ENCODE results near the gene RDH5.

RDH5 gene

DNA sequence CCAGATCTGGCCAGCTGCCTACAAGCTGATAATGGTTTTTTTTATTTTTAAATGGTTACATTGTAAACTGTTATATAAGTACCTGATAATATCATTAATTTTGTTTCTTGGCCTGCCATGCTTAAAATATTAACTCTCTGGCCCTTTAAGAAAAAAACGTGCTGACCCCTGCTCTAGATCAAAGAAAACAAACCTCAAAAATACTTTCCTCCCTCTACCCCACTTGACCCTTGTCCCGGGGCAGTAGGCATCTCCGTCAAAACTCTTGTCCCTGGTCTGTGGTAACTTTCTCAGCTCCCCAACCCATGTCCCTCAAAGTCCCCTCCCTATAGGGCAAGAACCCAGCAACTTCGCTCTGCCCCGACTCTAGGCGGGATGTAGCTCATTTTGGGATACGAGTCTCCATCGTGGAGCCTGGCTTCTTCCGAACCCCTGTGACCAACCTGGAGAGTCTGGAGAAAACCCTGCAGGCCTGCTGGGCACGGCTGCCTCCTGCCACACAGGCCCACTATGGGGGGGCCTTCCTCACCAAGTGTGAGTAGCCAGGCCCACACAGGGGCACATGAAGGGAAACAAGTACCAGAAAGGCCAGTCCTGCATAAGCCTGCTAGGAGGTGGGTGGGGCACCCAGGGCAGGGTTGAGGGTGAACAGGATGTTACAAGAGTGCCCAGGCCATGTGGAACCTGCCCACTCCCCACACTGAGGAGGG lies 3.5 kb downstream of the RDH5 start:
- peaks cover 39% of the 10 kb centered on the region for H3K36me3 ChIP-seq (ENCODE audit: control insufficient read depth, low read length)
- H3K4me1 ChIP-seq (ENCODE audit: control insufficient read depth, low read length): peaks cover 16% of the 10 kb centered on the region
- no peaks in the 10 kb centered on the region for H3K9me3 ChIP-seq (ENCODE audit: control insufficient read depth, insufficient read depth, low read length)
- no peak overlapping the region for H3K4me3 ChIP-seq (ENCODE audit: low read length)
- H3K4me2 ChIP-seq (ENCODE audit: low read length): no peak overlapping the region
- H4K20me1 ChIP-seq (ENCODE audit: control insufficient read depth, insufficient read depth, low read depth, low read length): no peaks in the 10 kb centered on the region
- H3K27ac ChIP-seq (ENCODE audit: low read depth, low read length): no peak overlapping the region
- peaks cover 6% of the 10 kb centered on the region; the same call in 1 of the 2 replicates for H3F3A ChIP-seq (ENCODE audit: control insufficient read depth, insufficient read depth)
- H3K79me2 ChIP-seq (ENCODE audit: control insufficient read depth, low read length): peaks cover 7% of the 10 kb centered on the region
- no peaks in the 10 kb centered on the region for H3K27me3 ChIP-seq (ENCODE audit: control insufficient read depth, low read length)
- no peaks in the 10 kb centered on the region for H3K9me2 ChIP-seq (replicated peaks; ENCODE audit: control insufficient read depth, low read length)
- TF ChIP-seq EZH2phosphoT487 (IDR thresholded peaks at IDR 0.05; ENCODE audit: borderline replicate concordance, low read length): no peak
- TF ChIP-seq, protein P1, sequence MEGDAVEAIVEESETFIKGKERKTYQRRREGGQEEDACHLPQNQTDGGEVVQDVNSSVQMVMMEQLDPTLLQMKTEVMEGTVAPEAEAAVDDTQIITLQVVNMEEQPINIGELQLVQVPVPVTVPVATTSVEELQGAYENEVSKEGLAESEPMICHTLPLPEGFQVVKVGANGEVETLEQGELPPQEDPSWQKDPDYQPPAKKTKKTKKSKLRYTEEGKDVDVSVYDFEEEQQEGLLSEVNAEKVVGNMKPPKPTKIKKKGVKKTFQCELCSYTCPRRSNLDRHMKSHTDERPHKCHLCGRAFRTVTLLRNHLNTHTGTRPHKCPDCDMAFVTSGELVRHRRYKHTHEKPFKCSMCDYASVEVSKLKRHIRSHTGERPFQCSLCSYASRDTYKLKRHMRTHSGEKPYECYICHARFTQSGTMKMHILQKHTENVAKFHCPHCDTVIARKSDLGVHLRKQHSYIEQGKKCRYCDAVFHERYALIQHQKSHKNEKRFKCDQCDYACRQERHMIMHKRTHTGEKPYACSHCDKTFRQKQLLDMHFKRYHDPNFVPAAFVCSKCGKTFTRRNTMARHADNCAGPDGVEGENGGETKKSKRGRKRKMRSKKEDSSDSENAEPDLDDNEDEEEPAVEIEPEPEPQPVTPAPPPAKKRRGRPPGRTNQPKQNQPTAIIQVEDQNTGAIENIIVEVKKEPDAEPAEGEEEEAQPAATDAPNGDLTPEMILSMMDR (IDR thresholded peaks at IDR 0.05; ENCODE audit: low read depth, low read length, poor library complexity, severe bottlenecking): no peak

DNA sequence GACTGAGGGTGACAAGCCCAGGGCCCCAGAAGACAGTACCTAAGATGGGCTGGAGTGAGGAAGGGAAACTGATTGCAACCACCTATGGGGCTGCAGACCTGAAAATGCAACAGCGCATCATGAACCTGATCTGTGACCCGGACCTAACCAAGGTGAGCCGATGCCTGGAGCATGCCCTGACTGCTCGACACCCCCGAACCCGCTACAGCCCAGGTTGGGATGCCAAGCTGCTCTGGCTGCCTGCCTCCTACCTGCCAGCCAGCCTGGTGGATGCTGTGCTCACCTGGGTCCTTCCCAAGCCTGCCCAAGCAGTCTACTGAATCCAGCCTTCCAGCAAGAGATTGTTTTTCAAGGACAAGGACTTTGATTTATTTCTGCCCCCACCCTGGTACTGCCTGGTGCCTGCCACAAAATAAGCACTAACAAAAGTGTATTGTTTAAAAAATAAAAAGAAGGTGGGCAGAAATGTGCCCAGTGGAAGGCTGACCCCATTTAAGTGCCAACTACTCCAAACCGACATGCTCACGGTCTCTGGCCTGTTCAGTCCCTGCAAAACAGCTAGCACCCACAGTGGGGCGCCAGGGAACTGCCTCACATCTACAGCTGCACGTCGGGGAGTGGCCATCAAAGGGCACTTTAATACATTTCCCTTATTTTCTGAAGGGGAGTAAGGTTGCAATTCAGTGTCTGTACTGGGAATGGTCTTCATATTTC lies 4.2 kb downstream of the RDH5 start:
- TF ChIP-seq, protein P1 (IDR thresholded peaks at IDR 0.05; ENCODE audit: low read depth, low read length, poor library complexity, severe bottlenecking): peak; percentile 86
- TF ChIP-seq EZH2phosphoT487 (IDR thresholded peaks at IDR 0.05; ENCODE audit: borderline replicate concordance, low read length): no peak
- Histone ChIP-seq H3K4me3 (ENCODE audit: low read length) (no peak overlapping the region), H3K4me2 (ENCODE audit: low read length) (no peak overlapping the region), H3K9me2 (replicated peaks; ENCODE audit: control insufficient read depth, low read length) (no peaks in the 10 kb centered on the region), H3K27me3 (ENCODE audit: control insufficient read depth, low read length) (no peaks in the 10 kb centered on the region), H3K79me2 (ENCODE audit: control insufficient read depth, low read length) (peaks cover 7% of the 10 kb centered on the region), H3F3A (ENCODE audit: control insufficient read depth, insufficient read depth) (peaks cover 6% of the 10 kb centered on the region; the same call in 1 of the 2 replicates), H3K27ac (ENCODE audit: low read depth, low read length) (no peak overlapping the region), H3K36me3 (ENCODE audit: control insufficient read depth, low read length) (peaks cover 33% of the 10 kb centered on the region), H4K20me1 (ENCODE audit: control insufficient read depth, insufficient read depth, low read depth, low read length) (no peaks in the 10 kb centered on the region), H3K4me1 (ENCODE audit: control insufficient read depth, low read length) (peaks cover 14% of the 10 kb centered on the region), H3K9me3 (ENCODE audit: control insufficient read depth, insufficient read depth, low read length) (no peaks in the 10 kb centered on the region)

DNA sequence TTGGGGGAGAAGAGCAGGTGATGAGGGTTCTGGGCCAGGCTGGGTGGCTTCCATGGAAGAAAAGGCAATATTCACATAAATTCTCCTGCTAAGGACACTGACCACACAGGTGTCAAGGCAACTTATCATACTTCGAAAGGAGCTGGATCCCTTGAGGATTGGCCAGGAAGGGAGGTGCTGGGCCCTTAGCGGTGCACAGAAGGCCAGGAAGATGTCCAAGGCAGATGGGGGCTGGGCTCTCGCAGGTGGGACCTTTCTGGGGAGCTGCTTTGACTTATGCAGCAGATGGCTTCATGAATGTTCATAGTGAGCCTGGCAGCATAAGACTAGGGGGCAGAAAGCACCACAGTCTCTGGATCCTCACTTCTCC lies 4.7 kb downstream of the RDH5 start:
- no peak overlapping the region for H3K4me3 ChIP-seq (ENCODE audit: low read length)
- TF ChIP-seq, protein P1 (IDR thresholded peaks at IDR 0.05; ENCODE audit: low read depth, low read length, poor library complexity, severe bottlenecking): no peak
- no peak for TF ChIP-seq EZH2phosphoT487 (IDR thresholded peaks at IDR 0.05; ENCODE audit: borderline replicate concordance, low read length)
- peaks cover 7% of the 10 kb centered on the region for H3K79me2 ChIP-seq (ENCODE audit: control insufficient read depth, low read length)
- no peaks in the 10 kb centered on the region for H3K9me2 ChIP-seq (replicated peaks; ENCODE audit: control insufficient read depth, low read length)
- no peak overlapping the region for H3K27ac ChIP-seq (ENCODE audit: low read depth, low read length)
- H3K9me3 ChIP-seq (ENCODE audit: control insufficient read depth, insufficient read depth, low read length): no peaks in the 10 kb centered on the region
- H3F3A ChIP-seq (ENCODE audit: control insufficient read depth, insufficient read depth): peaks cover 6% of the 10 kb centered on the region
- H4K20me1 ChIP-seq (ENCODE audit: control insufficient read depth, insufficient read depth, low read depth, low read length): no peaks in the 10 kb centered on the region
- H3K36me3 ChIP-seq (ENCODE audit: control insufficient read depth, low read length): peaks cover 28% of the 10 kb centered on the region
- H3K4me2 ChIP-seq (ENCODE audit: low read length): no peak overlapping the region
- no peaks in the 10 kb centered on the region for H3K27me3 ChIP-seq (ENCODE audit: control insufficient read depth, low read length)
- H3K4me1 ChIP-seq (ENCODE audit: control insufficient read depth, low read length): peaks cover 20% of the 10 kb centered on the region

Data from DOHH2 (cell line).